HepG2 (cell line): Measurements from ENCODE around the gene CLEC18B. TPM values are rescaled to one million over a fixed set of nuclear protein-coding genes. Genes with fewer than 3 reads are reported as not detected.

Experiments
- polyA plus RNA-seq, 8 experiments: library from polyadenylated mRNA; depleted of rRNA in 3 of 8; stranded (reverse) in 7 of 8; unstranded in 1 of 8; fragments of >200 nt; fragmentation: Illumina TruSeq in 4 of 8; extraction: Trizol in 4 of 8; gene quantifications; 2 replicates each; pipeline versions ENCODE4 v1.2.1 to v1.2.3, GENCODE V29; 2011 to 2016; ENCODE audit warnings: low read depth in 4 of 8, missing spikeins in 1 of 8, mixed read lengths in 1 of 8; ENCODE audit not compliant: insufficient read depth in 1 of 8
- small RNA-seq, 3 experiments: library from RNA; depleted of rRNA; stranded (forward); fragments of <200 nt; gene quantifications; one replicate each; pipeline ENCODE3, GENCODE V24; 2012; ENCODE audit warnings: low read depth in 2 of 3, low replicate concordance in 1 of 3; ENCODE audit not compliant: insufficient read length in 3 of 3, insufficient read depth in 2 of 3
- total RNA-seq, 5 experiments: library from RNA; depleted of rRNA; stranded (reverse); fragments of >200 nt; fragmentation: Illumina TruSeq; extraction: Trizol; gene quantifications; 2 replicates each; pipeline ENCODE4 v1.2.3, GENCODE V29; 2016; ENCODE audit warnings: low read depth in 1 of 5

The CLEC18B gene
- total and polyA plus RNA-seq, 2 of the 13 experiments (the other 11 are each of a cell fraction or from before 2014, with no cell fraction given), result 0.31 to 1.1 TPM

Small RNA genes within 50 kb of the gene (small RNA-seq; reads per million reads assigned to genes)
- gene AC009053.4 (0 reads per million in 3 experiments), gene RF00019 (0 reads per million in 3 experiments), gene RNU6-237P (0 reads per million in 3 experiments)

Other genes starting within 250 kb of the CLEC18B start
- 224 and 322 TPM in 2 replicates for gene PSMD7, start 124.7 kb downstream of the CLEC18B start, total RNA-seq (2016; rRNA removed; fragmentation: Illumina TruSeq; extraction: Trizol)
- 104 and 105 TPM in 2 replicates for gene PSMD7, start 124.7 kb downstream of the CLEC18B start, polyA plus RNA-seq (2011; rRNA removed)
- 0.70 and 2.7 TPM in 2 replicates for gene NPIPB15, start 45.2 kb downstream of the CLEC18B start, total RNA-seq (2016; rRNA removed; fragmentation: Illumina TruSeq; extraction: Trizol)
- 12.8 and 13.5 TPM in 2 replicates for gene NPIPB15, start 45.2 kb downstream of the CLEC18B start, polyA plus RNA-seq (2011; rRNA removed)
- gene GLG1, start 185.6 kb upstream of the CLEC18B start, total RNA-seq (2016; rRNA removed; fragmentation: Illumina TruSeq; extraction: Trizol), result 46.1 and 87.7 TPM in 2 replicates
- 128 and 141 TPM in 2 replicates for gene GLG1, start 185.6 kb upstream of the CLEC18B start, polyA plus RNA-seq (2011; rRNA removed)
- 62.6 and 87.6 TPM in 2 replicates for gene RFWD3, start 245.4 kb upstream of the CLEC18B start, total RNA-seq (2016; rRNA removed; fragmentation: Illumina TruSeq; extraction: Trizol)
- 21.3 and 23.4 TPM in 2 replicates for gene RFWD3, start 245.4 kb upstream of the CLEC18B start, polyA plus RNA-seq (2011; rRNA removed)